HepG2 (cell line): ENCODE measurements around the gene SAPCD1. TPM values are rescaled to one million over a fixed set of nuclear protein-coding genes. Genes with fewer than 3 reads are reported as not detected.

ENCODE experiments used
- ARID2 ChIP-seq: sonication (generic); formaldehyde crosslinking; IDR thresholded peaks from 2 replicates; pipeline ENCODE4 v1.8.1; 2022; ENCODE audit warnings: mild to moderate bottlenecking, missing genetic modification reagents, borderline replicate concordance
- BATF2 ChIP-seq: sonication (generic); formaldehyde crosslinking; IDR thresholded peaks from 2 replicates; pipeline ENCODE4 v1.8.0; 2022; ENCODE audit warnings: mild to moderate bottlenecking, missing genetic modification reagents, moderate library complexity
- BRF2 ChIP-seq: sonication (generic); formaldehyde crosslinking; IDR thresholded peaks from 2 replicates; pipeline ENCODE4 v1.8.1; 2022; ENCODE audit warnings: mild to moderate bottlenecking, missing genetic modification reagents
- E2F2 ChIP-seq: sonication (generic); formaldehyde crosslinking; IDR thresholded peaks from 2 replicates; pipeline ENCODE4 v1.4.0; 2020; ENCODE audit warnings: missing genetic modification reagents, borderline replicate concordance
- ERF ChIP-seq: IDR thresholded peaks from 2 replicates; pipeline ENCODE4 v1.6.1; 2018; ENCODE audit warnings: missing biosample characterization, missing genetic modification reagents
- ETV5 ChIP-seq: IDR thresholded peaks from 2 replicates; pipeline ENCODE4 v1.6.1; 2018; ENCODE audit warnings: missing biosample characterization, missing genetic modification reagents, inconsistent platforms, borderline replicate concordance
- JUNB ChIP-seq: sonication (generic); formaldehyde crosslinking; IDR thresholded peaks from 2 replicates; pipeline ENCODE4 v1.8.0; 2022; ENCODE audit warnings: missing genetic modification reagents, mild to moderate bottlenecking, borderline replicate concordance
- KAT8 ChIP-seq: IDR thresholded peaks from 2 replicates; pipeline ENCODE4 v1.6.1; 2016; ENCODE audit warnings: missing genetic modification reagents, missing compliant biosample characterization
- RELA ChIP-seq: sonication (generic); formaldehyde crosslinking; IDR thresholded peaks from 2 replicates; pipeline ENCODE4 v1.4.0; 2020; ENCODE audit warnings: missing genetic modification reagents
- SCMH1 ChIP-seq: sonication (generic); formaldehyde crosslinking; IDR thresholded peaks from 2 replicates; pipeline ENCODE4 v1.9.0; 2021; ENCODE audit warnings: missing genetic modification reagents, mild to moderate bottlenecking, borderline replicate concordance
- TBX2 ChIP-seq: sonication (generic); formaldehyde crosslinking; IDR thresholded peaks from 2 replicates; pipeline ENCODE4 v1.5.0; 2020; ENCODE audit warnings: missing genetic modification reagents, mild to moderate bottlenecking, borderline replicate concordance
- TFAP4 ChIP-seq: sonication (generic); IDR thresholded peaks from 2 replicates; pipeline ENCODE4 v1.6.1; 2016; ENCODE audit warnings: low read depth, borderline replicate concordance
- TGIF2 ChIP-seq: IDR thresholded peaks from 2 replicates; pipeline ENCODE4 v1.6.1; 2016; ENCODE audit warnings: control low read depth, missing compliant biosample characterization
- WIZ ChIP-seq: sonication (generic); formaldehyde crosslinking; IDR thresholded peaks from 2 replicates; pipeline ENCODE4 v1.5.1; 2020; ENCODE audit warnings: mild to moderate bottlenecking, missing genetic modification reagents
- ZNF207 ChIP-seq: fragments of 450-650 bp; IDR thresholded peaks from 2 replicates; pipeline ENCODE4 v1.6.1; 2016; ENCODE audit warnings: antibody characterized with exemption, borderline replicate concordance
- ZNF230 ChIP-seq: sonication (generic); formaldehyde crosslinking; IDR thresholded peaks from 2 replicates; pipeline ENCODE4 v1.4.0; 2020; ENCODE audit warnings: mild to moderate bottlenecking, missing genetic modification reagents
- ZNF572 ChIP-seq: sonication (generic); formaldehyde crosslinking; IDR thresholded peaks from 2 replicates; pipeline ENCODE4 v1.5.1; 2020; ENCODE audit warnings: mild to moderate bottlenecking, missing genetic modification reagents
- ZNF710 ChIP-seq: sonication (generic); formaldehyde crosslinking; IDR thresholded peaks from 2 replicates; pipeline ENCODE4 v1.5.0; 2020; ENCODE audit warnings: mild to moderate bottlenecking, missing genetic modification reagents, borderline replicate concordance
- ZSCAN25 ChIP-seq: sonication (generic); formaldehyde crosslinking; IDR thresholded peaks from 2 replicates; pipeline ENCODE4 v1.8.0; 2022; ENCODE audit warnings: mild to moderate bottlenecking, missing genetic modification reagents
- polyA plus RNA-seq, 8 experiments: library from polyadenylated mRNA; depleted of rRNA in 3 of 8; stranded (reverse) in 7 of 8; unstranded in 1 of 8; fragments of >200 nt; fragmentation: Illumina TruSeq in 4 of 8; extraction: Trizol in 4 of 8; gene quantifications; 2 replicates each; pipeline versions ENCODE4 v1.2.1 to v1.2.3, GENCODE V29; 2011 to 2016; ENCODE audit warnings: low read depth in 4 of 8, missing spikeins in 1 of 8, mixed read lengths in 1 of 8; ENCODE audit not compliant: insufficient read depth in 1 of 8
- total RNA-seq, 5 experiments: library from RNA; depleted of rRNA; stranded (reverse); fragments of >200 nt; fragmentation: Illumina TruSeq; extraction: Trizol; gene quantifications; 2 replicates each; pipeline ENCODE4 v1.2.3, GENCODE V29; 2016; ENCODE audit warnings: low read depth in 1 of 5
- TF ChIP-seq, protein P1 (sequence below): sonication (generic); formaldehyde crosslinking; IDR thresholded peaks from 2 replicates; pipeline ENCODE4 v1.5.0; 2020; ENCODE audit warnings: missing genetic modification reagents, mild to moderate bottlenecking, borderline replicate concordance
- TF ChIP-seq, protein P2 (sequence below): sonication (generic); formaldehyde crosslinking; IDR thresholded peaks from 2 replicates; pipeline ENCODE4 v1.4.0; 2020; ENCODE audit warnings: missing genetic modification reagents

The SAPCD1 gene
- total and polyA plus RNA-seq, 2 of the 13 experiments (the other 11 are each of a cell fraction or from before 2014, with no cell fraction given), result 2.5 to 3.9 TPM

DNA sequence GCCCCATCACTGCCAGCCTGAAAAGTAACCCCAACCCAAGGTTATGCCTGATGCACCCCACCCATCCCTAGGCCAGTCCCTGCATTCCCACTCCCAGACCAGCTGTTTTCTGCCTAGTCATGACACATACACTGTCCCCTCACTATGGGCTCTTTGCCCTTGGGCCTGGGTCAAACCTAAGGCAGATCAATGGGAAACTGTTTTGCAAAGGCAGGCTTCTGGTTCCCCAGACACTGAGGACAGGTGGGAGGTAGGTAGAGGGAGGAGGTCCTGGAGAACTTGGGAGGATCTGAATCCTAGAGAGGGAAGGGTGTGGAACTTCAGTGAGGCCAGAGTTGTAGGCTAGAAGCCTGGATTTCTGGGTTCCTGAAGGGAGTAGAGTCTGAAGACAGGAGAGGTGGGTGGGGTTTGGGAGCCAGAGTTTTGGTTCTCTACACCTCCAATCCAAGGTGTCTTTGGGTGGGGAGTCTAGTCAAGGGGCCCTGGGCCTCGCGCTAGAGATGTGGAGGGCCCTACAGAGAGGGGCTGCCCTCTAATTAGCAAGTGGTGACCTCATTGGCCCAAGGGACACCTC, 28.1 kb upstream of the SAPCD1 start (continued):
- TF ChIP-seq ZNF230 (CRISPR knock-in tag), result no peak
- TF ChIP-seq JUNB (CRISPR knock-in tag), result 0 out of 2 replicates have a peak, but pooled peaks have one; percentile 27
- TF ChIP-seq TFAP4, result peak; percentile 63; the same call in 1 of the 2 replicates
- peak; percentile 59; the same call in 1 of the 2 replicates for TF ChIP-seq TGIF2 (CRISPR knock-in tag)
- no peak for TF ChIP-seq WIZ (CRISPR knock-in tag)
- TF ChIP-seq ERF (CRISPR knock-in tag), result no peak
- no peak for TF ChIP-seq ZNF710 (CRISPR knock-in tag)
- TF ChIP-seq, protein P1, sequence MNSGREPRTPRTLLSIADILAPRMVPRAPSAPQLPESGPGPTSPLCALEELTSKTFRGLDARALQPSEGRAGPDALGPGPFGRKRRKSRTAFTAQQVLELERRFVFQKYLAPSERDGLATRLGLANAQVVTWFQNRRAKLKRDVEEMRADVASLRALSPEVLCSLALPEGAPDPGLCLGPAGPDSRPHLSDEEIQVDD (CRISPR knock-in tag), result 0 out of 2 replicates have a peak, but pooled peaks have one; percentile 52
- no peak for TF ChIP-seq E2F2 (CRISPR knock-in tag)
- no peak for TF ChIP-seq SCMH1
- TF ChIP-seq ZSCAN25 (CRISPR knock-in tag), result peak; percentile 47; the same call in 1 of the 2 replicates
- TF ChIP-seq ZNF207, result no peak
- TF ChIP-seq BRF2, result no peak
- 0 out of 2 replicates have a peak, but pooled peaks have one; percentile 13 for TF ChIP-seq RELA
- 0 out of 2 replicates have a peak, but pooled peaks have one; percentile 66 for TF ChIP-seq ZNF572 (CRISPR knock-in tag)
- no peak for TF ChIP-seq ETV5 (CRISPR knock-in tag)
- TF ChIP-seq, protein P2, sequence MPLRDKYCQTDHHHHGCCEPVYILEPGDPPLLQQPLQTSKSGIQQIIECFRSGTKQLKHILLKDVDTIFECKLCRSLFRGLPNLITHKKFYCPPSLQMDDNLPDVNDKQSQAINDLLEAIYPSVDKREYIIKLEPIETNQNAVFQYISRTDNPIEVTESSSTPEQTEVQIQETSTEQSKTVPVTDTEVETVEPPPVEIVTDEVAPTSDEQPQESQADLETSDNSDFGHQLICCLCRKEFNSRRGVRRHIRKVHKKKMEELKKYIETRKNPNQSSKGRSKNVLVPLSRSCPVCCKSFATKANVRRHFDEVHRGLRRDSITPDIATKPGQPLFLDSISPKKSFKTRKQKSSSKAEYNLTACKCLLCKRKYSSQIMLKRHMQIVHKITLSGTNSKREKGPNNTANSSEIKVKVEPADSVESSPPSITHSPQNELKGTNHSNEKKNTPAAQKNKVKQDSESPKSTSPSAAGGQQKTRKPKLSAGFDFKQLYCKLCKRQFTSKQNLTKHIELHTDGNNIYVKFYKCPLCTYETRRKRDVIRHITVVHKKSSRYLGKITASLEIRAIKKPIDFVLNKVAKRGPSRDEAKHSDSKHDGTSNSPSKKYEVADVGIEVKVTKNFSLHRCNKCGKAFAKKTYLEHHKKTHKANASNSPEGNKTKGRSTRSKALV (CRISPR knock-in tag), result no peak
- TF ChIP-seq ARID2 (CRISPR knock-in tag), result 0 out of 2 replicates have a peak, but pooled peaks have one; percentile 24
- TF ChIP-seq BATF2 (CRISPR knock-in tag), result no peak; the same call in 1 of the 2 replicates
- peak; percentile 46; the same call in 1 of the 2 replicates for TF ChIP-seq TBX2 (CRISPR knock-in tag)
- TF ChIP-seq KAT8 (CRISPR knock-in tag), result peak; percentile 33; the same call in 1 of the 2 replicates
